Measurements from ENCODE around the gene PFDN6. TPM values are rescaled to one million over a fixed set of nuclear protein-coding genes. Genes with fewer than 3 reads are reported as not detected.

Gene PFDN6
- total RNA-seq, 4 donors from 2014 or later: 13.6 to 33.5 (median 21.6) TPM

- no peak for DNase-seq
- TF ChIP-seq POLR2A (IDR thresholded peaks at IDR 0.05) (no peak), CTCF (IDR thresholded peaks at IDR 0.05) (no peak)
- Histone ChIP-seq H3K27me3 (no peaks in the 10 kb centered on the region), H3K9me3 (no peaks in the 10 kb centered on the region), H3K27ac (no peak overlapping the region), H3K4me3 (no peak overlapping the region), H3K36me3 (no peaks in the 10 kb centered on the region), H3K4me1 (no peaks in the 10 kb centered on the region)
- intact Hi-C loops (cut with DNase I; ENCODE audit: low total_unique reads): no loop called here
Observed at GRCh38 chr6:33329058-33329457, 39.7 kb downstream of the PFDN6 start.

DNA sequence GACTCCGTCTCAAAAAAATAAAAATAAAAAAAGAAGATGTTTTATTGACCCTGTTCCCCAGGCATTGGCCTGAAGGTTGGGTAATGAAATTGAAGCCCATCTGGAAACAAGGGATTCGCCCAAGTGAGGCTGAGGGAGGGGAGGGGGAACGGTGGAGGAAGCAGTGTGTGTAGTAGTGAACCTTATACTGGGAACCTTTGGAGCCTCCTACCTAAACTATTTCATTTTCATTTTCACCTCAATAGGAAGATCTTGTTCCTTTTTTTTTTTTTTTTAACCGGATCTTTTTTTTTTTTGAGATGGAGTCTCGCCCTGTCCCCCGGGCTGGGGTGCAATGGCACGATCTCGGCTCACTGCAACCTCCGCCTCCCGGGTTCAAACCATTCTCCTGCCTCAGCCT is 41.3 kb downstream of the PFDN6 start:
- Histone ChIP-seq H3K27ac (no peak overlapping the region), H3K36me3 (no peaks in the 10 kb centered on the region), H3K27me3 (no peaks in the 10 kb centered on the region), H3K9me3 (no peaks in the 10 kb centered on the region), H3K4me3 (no peak overlapping the region), H3K4me1 (no peaks in the 10 kb centered on the region)
- intact Hi-C loops (cut with DNase I; ENCODE audit: low total_unique reads): no loop called here
- DNase-seq: no peak
- TF ChIP-seq CTCF (IDR thresholded peaks at IDR 0.05) (no peak), POLR2A (IDR thresholded peaks at IDR 0.05) (no peak)

DNA sequence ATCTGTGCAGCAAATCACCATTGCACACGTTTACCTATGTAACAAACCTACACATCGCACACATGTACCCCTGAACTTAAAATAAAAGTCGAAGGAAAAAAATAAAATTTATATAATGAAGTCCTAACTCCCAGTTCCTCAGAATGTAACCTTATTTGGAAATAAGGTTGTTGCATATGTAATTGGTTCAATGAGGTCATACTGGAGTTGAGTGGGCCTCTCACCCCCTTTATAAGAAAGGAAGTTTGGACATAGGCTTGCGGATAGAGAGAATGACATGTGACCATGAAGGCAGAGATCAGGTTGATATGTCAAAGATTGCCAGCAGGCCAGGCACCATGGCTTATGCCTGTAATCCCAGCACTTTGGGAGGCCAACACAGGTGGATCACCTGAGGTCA is 44.3 kb downstream of the PFDN6 start:
- H3K27me3 ChIP-seq: no peaks in the 10 kb centered on the region
- no peaks in the 10 kb centered on the region for H3K9me3 ChIP-seq
- H3K36me3 ChIP-seq: no peaks in the 10 kb centered on the region
- H3K27ac ChIP-seq: no peak overlapping the region
- intact Hi-C loops (cut with DNase I; ENCODE audit: low total_unique reads): no loop called here
- DNase-seq: no peak
- TF ChIP-seq POLR2A (IDR thresholded peaks at IDR 0.05) (no peak), CTCF (IDR thresholded peaks at IDR 0.05) (no peak)
- no peak overlapping the region for H3K4me3 ChIP-seq
- no peaks in the 10 kb centered on the region for H3K4me1 ChIP-seq

DNA sequence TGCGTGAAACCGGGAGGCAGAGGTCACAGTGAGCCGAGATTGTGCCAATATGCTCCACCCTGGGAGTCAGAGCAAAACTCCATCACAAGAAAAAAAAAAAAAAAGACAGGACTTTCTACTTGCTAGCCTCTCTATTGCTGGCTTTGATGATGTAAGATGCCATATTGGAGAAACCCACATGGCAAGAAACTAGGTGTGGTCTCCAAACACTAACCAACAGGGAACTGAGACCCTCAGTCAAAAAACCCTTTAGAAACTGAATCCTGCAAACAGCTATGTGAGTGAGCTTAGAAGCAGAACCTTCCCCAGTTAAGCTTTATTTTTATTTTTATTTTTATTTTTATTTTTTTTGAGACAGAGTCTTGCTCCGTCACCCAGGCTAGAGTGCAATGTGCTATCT is 46.5 kb downstream of the PFDN6 start:
- DNase-seq: no peak
- TF ChIP-seq POLR2A (IDR thresholded peaks at IDR 0.05): no peak
- no peak for TF ChIP-seq CTCF (IDR thresholded peaks at IDR 0.05)
- intact Hi-C loops (cut with DNase I; ENCODE audit: low total_unique reads): no loop called here
- H3K4me3 ChIP-seq: no peak overlapping the region
- no peaks in the 10 kb centered on the region for H3K36me3 ChIP-seq
- no peak overlapping the region for H3K27ac ChIP-seq
- H3K27me3 ChIP-seq: no peaks in the 10 kb centered on the region
- no peaks in the 10 kb centered on the region for H3K4me1 ChIP-seq
- no peaks in the 10 kb centered on the region for H3K9me3 ChIP-seq

GRCh38 chr6:33336495-33336894 is 47.1 kb downstream of the PFDN6 start:
- intact Hi-C loops (cut with DNase I; ENCODE audit: low total_unique reads): no loop called here
- Histone ChIP-seq H3K27ac (no peak overlapping the region), H3K4me1 (no peaks in the 10 kb centered on the region), H3K9me3 (no peaks in the 10 kb centered on the region), H3K4me3 (no peak overlapping the region), H3K36me3 (no peaks in the 10 kb centered on the region), H3K27me3 (no peaks in the 10 kb centered on the region)
- DNase-seq: no peak
- no peak for TF ChIP-seq POLR2A (IDR thresholded peaks at IDR 0.05)
- TF ChIP-seq CTCF (IDR thresholded peaks at IDR 0.05): no peak

Data from uterus (tissue), 4 donors.